GM12878 (cell line): ENCODE data around the gene SMURF1. TPM values are rescaled to one million over a fixed set of nuclear protein-coding genes. Genes with fewer than 3 reads are reported as not detected.
"Not testable (repeated sequence)": the region's sequence is repeated elsewhere in the genome, so short reads cannot be mapped to it uniquely, and the experiment has no call there.

Source experiments
- ATAC-seq: fragments of 200-7000 bp; cut with Tn5 transposase; 3 replicates; pipeline ENCODE4 v1.9.1; 2020; ENCODE audit warnings: mild to moderate bottlenecking, moderate library complexity
- BruUV-seq: library from RNA; stranded (reverse); fragments of 400-500 nt; replicated peaks from 2 replicates; lab custom pipeline; 2021; lab: Mats Ljungman, UMichigan
- CTCF ChIA-PET: fragments of 300-600 bp; sonication (Branson Sonifier 250); formaldehyde crosslinking; extraction: SDS; loops from one replicate; lab custom pipeline; 2021; ENCODE audit warnings: inconsistent platforms; lab: Yijun Ruan, JAX
- POLR2A ChIA-PET: fragments of 350-600 bp; formaldehyde crosslinking; extraction: SDS; loops from one replicate; lab custom pipeline; 2021; ENCODE audit warnings: inconsistent platforms; lab: Charles Lee
- RAD21 ChIA-PET: fragments of 300-600 bp; sonication (Branson Sonifier 250); formaldehyde crosslinking; loops from one replicate; lab custom pipeline; 2023; ENCODE audit warnings: antibody characterized with exemption; ENCODE audit not compliant: unreplicated experiment; lab: Charles Lee
- SMC1A ChIA-PET: fragments of 300-600 bp; sonication (Branson Sonifier 250); formaldehyde crosslinking; loops from one replicate; lab custom pipeline; 2023; ENCODE audit not compliant: unreplicated experiment, uncharacterized antibody; lab: Charles Lee
- DNase-seq: peaks from one replicate; pipeline ENCODE4 v3.0.0-alpha.2; 2011; ENCODE audit warnings: low read depth, low spot score
- FAIRE-seq: peaks from 3 replicates; lab custom pipeline; 2011; peaks lifted over from hg19 to GRCh38; lab: Jason Lieb, UNC
- H2AFZ ChIP-seq: 2 replicates; pipeline ENCODE4 v1.6.0; 2011; ENCODE audit warnings: low read depth, low read length, control low read depth; ENCODE audit not compliant: control insufficient read depth
- H3K27ac ChIP-seq: 2 replicates; pipeline ENCODE4 v1.5.1; 2011; ENCODE audit warnings: control low read depth; ENCODE audit not compliant: control insufficient read depth, insufficient read depth
- H3K27me3 ChIP-seq, 2 experiments: replicated peaks in 1 of 2; 2 replicates each; pipeline versions ENCODE4 v1.6.0 to v1.6.1; 2011; ENCODE audit warnings: low read length in 1 of 2; ENCODE audit not compliant: control insufficient read depth in 2 of 2, insufficient read depth in 2 of 2
- H3K36me3 ChIP-seq, 2 experiments: 2 replicates each; pipeline ENCODE4 v1.5.1; 2011; ENCODE audit warnings: low read length in 1 of 2; ENCODE audit not compliant: control insufficient read depth in 2 of 2, insufficient read depth in 2 of 2
- H3K4me1 ChIP-seq: 2 replicates; pipeline ENCODE4 v1.6.1; 2011; ENCODE audit warnings: mild to moderate bottlenecking, low read length, moderate library complexity, mixed read lengths; ENCODE audit not compliant: control insufficient read depth, insufficient read depth
- H3K4me2 ChIP-seq: 2 replicates; pipeline ENCODE4 v1.6.0; 2011; ENCODE audit warnings: control low read depth; ENCODE audit not compliant: control insufficient read depth, insufficient read depth
- H3K4me3 ChIP-seq: fragments of 200-600 bp; sonication (generic); 2 replicates; pipeline ENCODE4 v1.5.1; 2016
- H3K79me2 ChIP-seq: 2 replicates; pipeline ENCODE4 v1.6.0; 2011; ENCODE audit warnings: low read length; ENCODE audit not compliant: control insufficient read depth, insufficient read depth
- H3K9ac ChIP-seq: 2 replicates; pipeline ENCODE4 v1.8.0; 2011; ENCODE audit warnings: low read length, control low read depth, mixed read lengths; ENCODE audit not compliant: control insufficient read depth, insufficient read depth
- H3K9me3 ChIP-seq: replicated peaks from 3 replicates; pipeline ENCODE4 v1.5.1; 2011; ENCODE audit warnings: mild to moderate bottlenecking, low read length; ENCODE audit not compliant: control insufficient read depth, insufficient read depth
- H4K20me1 ChIP-seq: 2 replicates; pipeline ENCODE4 v1.6.0; 2011; ENCODE audit not compliant: control insufficient read depth, insufficient read depth
- BCL11A ChIP-seq: IDR thresholded peaks from 2 replicates; pipeline ENCODE4 v1.6.1; 2011; ENCODE audit warnings: low read depth, low read length
- CTCF ChIP-seq, 3 experiments: IDR thresholded peaks in 2 of 3; conservative IDR thresholded peaks in 1 of 3; 2 replicates each; pipeline ENCODE4 v1.5.1; 2011; ENCODE audit warnings: low read depth in 3 of 3, low read length in 3 of 3, mild to moderate bottlenecking in 3 of 3, control low read depth in 2 of 3, moderate library complexity in 2 of 3, inconsistent platforms in 1 of 3, mixed read lengths in 1 of 3; ENCODE audit not compliant: control insufficient read depth in 2 of 3, insufficient read depth in 1 of 3; ENCODE audit errors: extremely low read depth in 1 of 3
- NBN ChIP-seq: fragments of 450-650 bp; IDR thresholded peaks from 2 replicates; pipeline ENCODE4 v1.6.1; 2016
- POLR2A ChIP-seq: IDR thresholded peaks from 2 replicates; pipeline ENCODE4 v1.6.1; 2011; ENCODE audit warnings: low read depth, mild to moderate bottlenecking, low read length
- STAT1 ChIP-seq: fragments of 450-650 bp; conservative IDR thresholded peaks from 2 replicates; pipeline ENCODE4 v1.6.1; 2014; ENCODE audit warnings: antibody characterized with exemption, mild to moderate bottlenecking
- SUPT20H ChIP-seq: IDR thresholded peaks from 2 replicates; pipeline ENCODE4 v1.6.1; 2011; ENCODE audit warnings: low read depth, mild to moderate bottlenecking, low read length, moderate library complexity, borderline replicate concordance; ENCODE audit not compliant: control insufficient read depth
- whole genome bisulfite sequencing: methylation state at CpG from one replicate; pipeline ENCODE4 v1.1.6; 2016; ENCODE audit warnings: low lambda C conversion rate; ENCODE audit not compliant: insufficient replicate concordance, insufficient coverage; ENCODE audit errors: missing lambda C conversion rate; 5-methylcytosine and 5-hydroxymethylcytosine counted together
- in situ Hi-C: fragments of 300-500 bp; cut with MboI; formaldehyde crosslinking; loops from 9 replicates; pipeline ENCODE4 v1.14.3; 2018; ENCODE audit warnings: mixed read lengths
- intact Hi-C: fragments of 100-400 bp; cut with micrococcal nuclease; formaldehyde crosslinking; loops from one replicate; pipeline ENCODE4 v1.14.2; 2022; ENCODE audit not compliant: unreplicated experiment
- polyA plus RNA-seq, 11 experiments: library from polyadenylated mRNA; depleted of rRNA in 4 of 11; unstranded in 6 of 11; stranded (reverse) in 5 of 11; fragments of >200 nt; fragmentation: Nextera tagmentation in 4 of 11; fragmentation: Illumina TruSeq in 1 of 11; extraction: Ambion mirVana in 4 of 11; extraction: Trizol in 1 of 11; gene quantifications; 1 replicate in 1 of 11; 2 replicates in 10 of 11; pipeline versions ENCODE4 v1.2.1 to v1.2.3, GENCODE V29; 2011 to 2016; ENCODE audit warnings: inconsistent platforms in 2 of 11, missing spikeins in 2 of 11, low read depth in 1 of 11
- total RNA-seq, 4 experiments: library from RNA; depleted of rRNA in 3 of 4; stranded (reverse); fragments of >200 nt in 3 of 4; fragmentation: Illumina TruSeq in 1 of 4; extraction: Trizol in 1 of 4; gene quantifications; 2 replicates each; pipeline versions ENCODE4 v1.2.1 to v1.2.3, GENCODE V29; 2013 to 2021
- TF ChIP-seq, protein P1 (sequence below): fragments of 450-650 bp; IDR thresholded peaks from 2 replicates; pipeline ENCODE4 v1.6.1; 2018; ENCODE audit warnings: borderline replicate concordance, mild to moderate bottlenecking; ENCODE audit not compliant: partially characterized antibody
- TF ChIP-seq, protein P2 (sequence below): IDR thresholded peaks from 2 replicates; pipeline ENCODE4 v1.6.1; 2011; ENCODE audit warnings: borderline replicate concordance, low read depth, mild to moderate bottlenecking, moderate library complexity, low read length; ENCODE audit not compliant: insufficient read depth, poor library complexity, severe bottlenecking
- TF ChIP-seq, protein P3 (sequence below): fragments of 450-650 bp; IDR thresholded peaks from 2 replicates; pipeline ENCODE4 v1.6.1; 2017; ENCODE audit warnings: borderline replicate concordance

SMURF1 gene
- total and polyA plus RNA-seq, 10 of the 15 experiments (the other 5 are each of a cell fraction or from before 2014, with no cell fraction given): 0.76 to 14.0 (median 7.9) TPM

GRCh38 chr7:99165816-99166215 is 21.9 kb upstream of the SMURF1 start (continued):
- TF ChIP-seq, protein P1, sequence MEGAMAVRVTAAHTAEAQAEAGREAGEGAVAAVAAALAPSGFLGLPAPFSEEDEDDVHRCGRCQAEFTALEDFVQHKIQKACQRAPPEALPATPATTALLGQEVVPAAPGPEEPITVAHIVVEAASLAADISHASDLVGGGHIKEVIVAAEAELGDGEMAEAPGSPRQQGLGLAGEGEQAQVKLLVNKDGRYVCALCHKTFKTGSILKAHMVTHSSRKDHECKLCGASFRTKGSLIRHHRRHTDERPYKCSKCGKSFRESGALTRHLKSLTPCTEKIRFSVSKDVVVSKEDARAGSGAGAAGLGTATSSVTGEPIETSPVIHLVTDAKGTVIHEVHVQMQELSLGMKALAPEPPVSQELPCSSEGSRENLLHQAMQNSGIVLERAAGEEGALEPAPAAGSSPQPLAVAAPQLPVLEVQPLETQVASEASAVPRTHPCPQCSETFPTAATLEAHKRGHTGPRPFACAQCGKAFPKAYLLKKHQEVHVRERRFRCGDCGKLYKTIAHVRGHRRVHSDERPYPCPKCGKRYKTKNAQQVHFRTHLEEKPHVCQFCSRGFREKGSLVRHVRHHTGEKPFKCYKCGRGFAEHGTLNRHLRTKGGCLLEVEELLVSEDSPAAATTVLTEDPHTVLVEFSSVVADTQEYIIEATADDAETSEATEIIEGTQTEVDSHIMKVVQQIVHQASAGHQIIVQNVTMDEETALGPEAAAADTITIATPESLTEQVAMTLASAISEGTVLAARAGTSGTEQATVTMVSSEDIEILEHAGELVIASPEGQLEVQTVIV: no peak

- intact Hi-C loops, H3K36me3 ChIP-seq, in situ Hi-C loops, RAD21 ChIA-PET, H3K27ac ChIP-seq, SMC1A ChIA-PET, DNase-seq, H3K4me1 ChIP-seq, H3K9ac ChIP-seq, H3K4me2 ChIP-seq, POLR2A ChIA-PET, H3K27me3 ChIP-seq, H3K79me2 ChIP-seq, H4K20me1 ChIP-seq, H3K9me3 ChIP-seq, BruUV-seq, H3K4me3 ChIP-seq, H2AFZ ChIP-seq, CTCF ChIA-PET, ATAC-seq, FAIRE-seq: not testable (repeated sequence)
- 38% methylated on average over 4 of the region's 4 CpGs for WGBS
Observed at GRCh38 chr7:99163669-99164068, 19.8 kb upstream of the SMURF1 start.

- no peak for DNase-seq
- H3K9me3 ChIP-seq: no peaks in the 10 kb centered on the region; the same call in 2 of the 3 replicates
- H4K20me1 ChIP-seq: no peaks in the 10 kb centered on the region
- BruUV-seq: no TSS peak
- H3K4me2 ChIP-seq: no peak overlapping the region
- H3K4me1 ChIP-seq: no peaks in the 10 kb centered on the region
- H3K4me3 ChIP-seq: no peak overlapping the region
- intact Hi-C loops: no loop called here
- ATAC-seq: no peak
- FAIRE-seq: no peak
- no peak overlapping the region for H2AFZ ChIP-seq
- H3K27ac ChIP-seq: no peak overlapping the region
- in situ Hi-C loops: no loop called here
- POLR2A ChIA-PET: no interaction called here
- CTCF ChIA-PET: no interaction called here
- H3K27me3 ChIP-seq: no peaks in the 10 kb centered on the region
- no peak overlapping the region for H3K9ac ChIP-seq
- H3K36me3 ChIP-seq: no peaks in the 10 kb centered on the region
- SMC1A ChIA-PET: no interaction called here
- H3K79me2 ChIP-seq: no peaks in the 10 kb centered on the region
- RAD21 ChIA-PET: no interaction called here
- TF ChIP-seq POLR2A: no peak
- TF ChIP-seq NBN: no peak
- TF ChIP-seq, protein P2, sequence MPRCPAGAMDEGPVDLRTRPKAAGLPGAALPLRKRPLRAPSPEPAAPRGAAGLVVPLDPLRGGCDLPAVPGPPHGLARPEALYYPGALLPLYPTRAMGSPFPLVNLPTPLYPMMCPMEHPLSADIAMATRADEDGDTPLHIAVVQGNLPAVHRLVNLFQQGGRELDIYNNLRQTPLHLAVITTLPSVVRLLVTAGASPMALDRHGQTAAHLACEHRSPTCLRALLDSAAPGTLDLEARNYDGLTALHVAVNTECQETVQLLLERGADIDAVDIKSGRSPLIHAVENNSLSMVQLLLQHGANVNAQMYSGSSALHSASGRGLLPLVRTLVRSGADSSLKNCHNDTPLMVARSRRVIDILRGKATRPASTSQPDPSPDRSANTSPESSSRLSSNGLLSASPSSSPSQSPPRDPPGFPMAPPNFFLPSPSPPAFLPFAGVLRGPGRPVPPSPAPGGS: no peak
- TF ChIP-seq, protein P3, sequence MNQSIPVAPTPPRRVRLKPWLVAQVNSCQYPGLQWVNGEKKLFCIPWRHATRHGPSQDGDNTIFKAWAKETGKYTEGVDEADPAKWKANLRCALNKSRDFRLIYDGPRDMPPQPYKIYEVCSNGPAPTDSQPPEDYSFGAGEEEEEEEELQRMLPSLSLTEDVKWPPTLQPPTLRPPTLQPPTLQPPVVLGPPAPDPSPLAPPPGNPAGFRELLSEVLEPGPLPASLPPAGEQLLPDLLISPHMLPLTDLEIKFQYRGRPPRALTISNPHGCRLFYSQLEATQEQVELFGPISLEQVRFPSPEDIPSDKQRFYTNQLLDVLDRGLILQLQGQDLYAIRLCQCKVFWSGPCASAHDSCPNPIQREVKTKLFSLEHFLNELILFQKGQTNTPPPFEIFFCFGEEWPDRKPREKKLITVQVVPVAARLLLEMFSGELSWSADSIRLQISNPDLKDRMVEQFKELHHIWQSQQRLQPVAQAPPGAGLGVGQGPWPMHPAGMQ: no peak
- no peak for TF ChIP-seq BCL11A
- no peak for TF ChIP-seq CTCF (IDR thresholded peaks at IDR 0.05 in 2 of 3, conservative IDR thresholded peaks at IDR 0.05 in 1 of 3; ENCODE audit: control insufficient read depth in 2 of 3, extremely low read depth in 1 of 3, insufficient read depth in 1 of 3, low read depth in 3 of 3, low read length in 3 of 3)
- no peak for TF ChIP-seq SUPT20H
- TF ChIP-seq STAT1: no peak
Observed at GRCh38 chr7:99156649-99157048, 12.7 kb upstream of the SMURF1 start.
